Measurements from ENCODE around the gene HAL.

HAL gene

DNA sequence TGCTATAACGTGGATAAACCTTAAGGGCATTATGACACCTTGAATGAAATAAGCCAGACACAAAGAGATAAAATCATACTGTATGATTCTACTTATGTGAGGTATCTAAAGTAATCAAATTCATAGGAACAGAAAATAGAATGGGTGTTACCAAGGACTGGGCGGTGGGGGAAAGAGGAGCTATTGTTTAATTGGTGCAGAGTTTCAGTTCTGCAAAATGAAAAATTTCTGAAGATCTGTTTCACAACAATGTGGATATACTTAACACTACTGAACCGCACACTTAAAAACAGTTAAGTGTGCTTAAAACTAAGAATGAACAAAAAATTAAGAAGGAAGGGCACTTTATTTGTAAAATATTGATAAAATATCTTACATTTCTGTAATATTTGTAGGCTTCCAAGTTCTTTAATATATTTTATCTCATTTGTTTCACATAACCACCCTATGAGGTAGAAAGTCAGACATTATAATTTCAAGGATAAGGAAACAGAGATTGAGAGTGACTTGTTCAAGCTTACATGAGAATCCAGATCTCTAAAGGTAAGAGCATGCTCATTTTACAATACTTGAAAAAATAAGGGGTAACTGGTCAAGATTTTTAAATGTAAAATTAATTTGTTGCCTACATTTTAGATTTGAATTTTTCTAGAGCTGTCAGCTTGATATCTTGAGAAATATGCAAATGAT is 24.3 kb upstream of the HAL start:
- H3K4me3 ChIP-seq (ENCODE audit: low read depth, low read length), result no peak overlapping the region
- peak; percentile 49 for DNase-seq (ENCODE audit: low read depth)
- TF ChIP-seq, protein P1, sequence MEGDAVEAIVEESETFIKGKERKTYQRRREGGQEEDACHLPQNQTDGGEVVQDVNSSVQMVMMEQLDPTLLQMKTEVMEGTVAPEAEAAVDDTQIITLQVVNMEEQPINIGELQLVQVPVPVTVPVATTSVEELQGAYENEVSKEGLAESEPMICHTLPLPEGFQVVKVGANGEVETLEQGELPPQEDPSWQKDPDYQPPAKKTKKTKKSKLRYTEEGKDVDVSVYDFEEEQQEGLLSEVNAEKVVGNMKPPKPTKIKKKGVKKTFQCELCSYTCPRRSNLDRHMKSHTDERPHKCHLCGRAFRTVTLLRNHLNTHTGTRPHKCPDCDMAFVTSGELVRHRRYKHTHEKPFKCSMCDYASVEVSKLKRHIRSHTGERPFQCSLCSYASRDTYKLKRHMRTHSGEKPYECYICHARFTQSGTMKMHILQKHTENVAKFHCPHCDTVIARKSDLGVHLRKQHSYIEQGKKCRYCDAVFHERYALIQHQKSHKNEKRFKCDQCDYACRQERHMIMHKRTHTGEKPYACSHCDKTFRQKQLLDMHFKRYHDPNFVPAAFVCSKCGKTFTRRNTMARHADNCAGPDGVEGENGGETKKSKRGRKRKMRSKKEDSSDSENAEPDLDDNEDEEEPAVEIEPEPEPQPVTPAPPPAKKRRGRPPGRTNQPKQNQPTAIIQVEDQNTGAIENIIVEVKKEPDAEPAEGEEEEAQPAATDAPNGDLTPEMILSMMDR (IDR thresholded peaks at IDR 0.05; ENCODE audit: low read depth, low read length), result no peak
- TF ChIP-seq POLR2A (IDR thresholded peaks at IDR 0.05; ENCODE audit: extremely low read depth, insufficient read length) (no peak), MYC (IDR thresholded peaks at IDR 0.05; ENCODE audit: low read depth, low read length) (no peak)
- TF ChIP-seq, protein P2, sequence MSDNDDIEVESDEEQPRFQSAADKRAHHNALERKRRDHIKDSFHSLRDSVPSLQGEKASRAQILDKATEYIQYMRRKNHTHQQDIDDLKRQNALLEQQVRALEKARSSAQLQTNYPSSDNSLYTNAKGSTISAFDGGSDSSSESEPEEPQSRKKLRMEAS (IDR thresholded peaks at IDR 0.05; ENCODE audit: low read depth, low read length), result no peak

DNA sequence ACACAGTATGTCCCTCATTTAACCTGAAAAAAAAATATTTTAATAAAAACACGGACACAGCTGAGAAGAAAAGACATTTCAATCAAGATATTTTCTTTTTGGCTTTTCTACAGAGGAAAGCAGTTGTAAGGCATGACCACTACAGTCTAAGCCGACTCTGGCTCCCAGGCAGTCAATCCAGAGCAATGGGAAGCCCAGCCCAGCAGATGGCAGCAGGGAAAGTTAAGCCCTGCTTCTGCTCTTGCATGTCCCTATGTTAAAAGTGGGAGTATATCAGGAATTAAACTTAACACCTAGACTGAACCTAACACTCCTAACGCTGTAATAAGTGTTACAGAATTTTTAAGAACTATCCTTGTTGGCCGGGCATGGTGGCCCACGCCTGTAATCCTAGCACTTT is 19.5 kb upstream of the HAL start:
- peak; percentile 43 for DNase-seq (ENCODE audit: low read depth)
- H3K4me3 ChIP-seq (ENCODE audit: low read depth, low read length), result no peak overlapping the region
- TF ChIP-seq, protein P1 (IDR thresholded peaks at IDR 0.05; ENCODE audit: low read depth, low read length), result peak; percentile 39
- TF ChIP-seq POLR2A (IDR thresholded peaks at IDR 0.05; ENCODE audit: extremely low read depth, insufficient read length) (no peak), MYC (IDR thresholded peaks at IDR 0.05; ENCODE audit: low read depth, low read length) (no peak)
- TF ChIP-seq, protein P2 (IDR thresholded peaks at IDR 0.05; ENCODE audit: low read depth, low read length), result no peak

GRCh38 chr12:96014943-96015599 is 18.9 kb upstream of the HAL start:
- TF ChIP-seq, protein P1 (IDR thresholded peaks at IDR 0.05; ENCODE audit: low read depth, low read length), result no peak
- TF ChIP-seq POLR2A (IDR thresholded peaks at IDR 0.05; ENCODE audit: extremely low read depth, insufficient read length), result no peak
- TF ChIP-seq, protein P2 (IDR thresholded peaks at IDR 0.05; ENCODE audit: low read depth, low read length), result no peak
- no peak for TF ChIP-seq MYC (IDR thresholded peaks at IDR 0.05; ENCODE audit: low read depth, low read length)
- no peak overlapping the region for H3K4me3 ChIP-seq (ENCODE audit: low read depth, low read length)
- DNase-seq (ENCODE audit: low read depth), result no peak

GRCh38 chr12:96007729-96008128 is 11.6 kb upstream of the HAL start:
- H3K4me3 ChIP-seq (ENCODE audit: low read depth, low read length), result no peak overlapping the region
- DNase-seq (ENCODE audit: low read depth), result no peak
- TF ChIP-seq, protein P1 (IDR thresholded peaks at IDR 0.05; ENCODE audit: low read depth, low read length), result no peak
- TF ChIP-seq, protein P2 (IDR thresholded peaks at IDR 0.05; ENCODE audit: low read depth, low read length), result no peak
- TF ChIP-seq MYC (IDR thresholded peaks at IDR 0.05; ENCODE audit: low read depth, low read length) (no peak), POLR2A (IDR thresholded peaks at IDR 0.05; ENCODE audit: extremely low read depth, insufficient read length) (no peak)

- DNase-seq (ENCODE audit: low read depth), result no peak
- TF ChIP-seq POLR2A (IDR thresholded peaks at IDR 0.05; ENCODE audit: extremely low read depth, insufficient read length), result no peak
- no peak for TF ChIP-seq MYC (IDR thresholded peaks at IDR 0.05; ENCODE audit: low read depth, low read length)
- TF ChIP-seq, protein P1 (IDR thresholded peaks at IDR 0.05; ENCODE audit: low read depth, low read length), result no peak
- TF ChIP-seq, protein P2 (IDR thresholded peaks at IDR 0.05; ENCODE audit: low read depth, low read length), result no peak
- H3K4me3 ChIP-seq (ENCODE audit: low read depth, low read length), result no peak overlapping the region
Measured at GRCh38 chr12:96006727-96007126, 10.6 kb upstream of the HAL start.
